Activated CD8-positive, alpha-beta memory T cell treated with anti-CD3 and anti-CD28 coated beads for 48 hours (primary cell): ENCODE data around the gene FBXL17.

ENCODE experiments used
- DNase-seq, 3 experiments: peaks; one replicate each; pipeline ENCODE4 v3.0.0-alpha.2; 2020; ENCODE audit warnings: low read depth in 2 of 3, low spot score in 2 of 3

Gene FBXL17

GRCh38 chr5:108101821-108102220, 280.1 kb downstream of the FBXL17 start:
- no peak for DNase-seq

- DNase-seq = no peak
Observed at GRCh38 chr5:108101130-108101529, 280.8 kb downstream of the FBXL17 start.

GRCh38 chr5:108094800-108095199, 287.1 kb downstream of the FBXL17 start:
- DNase-seq = no peak

GRCh38 chr5:108093186-108093585, 288.7 kb downstream of the FBXL17 start:
- DNase-seq = no peak

DNA sequence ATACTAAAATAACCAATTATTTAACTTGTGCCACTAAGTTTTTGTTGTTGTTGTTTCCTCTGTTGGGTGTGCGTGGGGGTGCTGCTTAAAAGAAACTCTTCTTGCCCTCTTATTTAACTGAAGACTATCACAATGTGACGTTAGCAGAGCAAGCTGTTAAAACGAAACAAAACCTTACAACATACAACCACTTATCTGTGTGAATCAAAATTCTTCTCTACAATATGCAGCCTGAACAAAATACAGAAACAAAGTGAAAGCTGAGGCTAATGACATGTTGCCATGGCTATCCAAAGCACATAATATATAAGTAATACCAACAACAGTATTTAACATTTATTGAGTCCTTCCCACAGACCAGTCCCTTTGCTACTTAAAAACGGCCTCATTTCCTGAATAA, 291.0 kb downstream of the FBXL17 start:
- DNase-seq = no peak

DNA sequence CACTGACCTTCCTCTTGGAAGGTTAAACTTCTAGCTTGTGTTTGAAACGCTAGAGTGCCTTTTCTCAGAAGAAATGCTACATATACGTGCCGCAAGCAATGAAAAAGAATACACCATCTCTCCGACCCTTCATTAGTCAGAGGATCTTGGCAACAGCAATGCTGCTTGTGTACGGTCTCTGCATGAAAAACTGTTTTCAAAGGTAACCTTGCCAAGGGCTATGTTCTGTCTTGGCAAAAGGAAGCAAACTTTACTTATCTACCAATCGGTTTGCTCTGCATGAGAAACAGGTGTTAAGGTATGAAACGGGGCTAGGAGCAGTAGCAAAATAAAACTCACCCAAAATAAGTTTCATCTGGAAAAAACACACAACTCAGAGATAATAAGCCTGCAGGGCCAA, 297.8 kb downstream of the FBXL17 start:
- DNase-seq = no peak

- DNase-seq = no peak
Observed at GRCh38 chr5:108083232-108083631, 298.7 kb downstream of the FBXL17 start.

- no peak for DNase-seq
Observed at GRCh38 chr5:108081707-108082106, 300.2 kb downstream of the FBXL17 start.

- DNase-seq = no peak
Observed at GRCh38 chr5:108079753-108080152, 302.1 kb downstream of the FBXL17 start.

- DNase-seq = no peak
Observed at GRCh38 chr5:108078882-108079281, 303.0 kb downstream of the FBXL17 start.

DNA sequence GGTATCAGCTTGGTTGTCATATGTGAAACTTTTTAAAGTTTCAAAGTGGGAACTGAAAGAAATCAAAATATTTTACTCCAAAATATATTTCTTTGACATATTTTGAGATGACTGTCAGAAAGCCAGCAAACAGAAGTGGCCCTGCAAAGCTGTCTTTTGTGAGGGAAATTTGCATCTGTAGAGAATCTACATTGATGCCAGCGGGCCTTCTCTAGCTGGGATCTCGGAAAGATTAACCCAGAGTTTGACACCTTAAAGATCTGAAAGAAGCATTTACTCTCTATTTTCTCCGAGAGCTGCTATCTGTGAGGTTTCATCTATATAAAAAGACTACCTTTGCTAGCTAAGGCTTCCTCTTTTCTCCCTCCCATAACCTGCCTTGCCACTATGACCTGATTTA, 303.6 kb downstream of the FBXL17 start:
- no peak for DNase-seq

GRCh38 chr5:108074626-108075025, 307.3 kb downstream of the FBXL17 start:
- DNase-seq = no peak

- no peak for DNase-seq
Observed at GRCh38 chr5:108064302-108064701, 317.6 kb downstream of the FBXL17 start.

DNA sequence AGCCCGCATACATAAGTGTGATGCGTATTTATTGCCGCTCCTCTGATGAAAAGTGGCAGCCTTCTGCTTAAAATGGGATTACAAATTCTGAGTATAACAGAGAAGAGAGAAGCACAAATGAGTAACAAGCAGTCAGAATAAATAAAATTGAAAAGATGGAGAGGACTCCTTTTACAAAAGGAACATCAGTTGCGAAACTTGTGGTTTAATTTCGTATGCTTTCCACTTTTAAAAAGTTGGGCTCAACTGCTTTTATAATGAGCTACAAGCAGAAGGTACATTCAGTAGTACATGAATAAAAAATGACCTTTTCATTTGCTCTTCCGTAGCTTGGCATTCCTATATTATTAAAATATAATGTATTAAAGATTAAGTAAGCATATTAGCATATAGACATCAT, 320.0 kb downstream of the FBXL17 start:
- DNase-seq = no peak

DNA sequence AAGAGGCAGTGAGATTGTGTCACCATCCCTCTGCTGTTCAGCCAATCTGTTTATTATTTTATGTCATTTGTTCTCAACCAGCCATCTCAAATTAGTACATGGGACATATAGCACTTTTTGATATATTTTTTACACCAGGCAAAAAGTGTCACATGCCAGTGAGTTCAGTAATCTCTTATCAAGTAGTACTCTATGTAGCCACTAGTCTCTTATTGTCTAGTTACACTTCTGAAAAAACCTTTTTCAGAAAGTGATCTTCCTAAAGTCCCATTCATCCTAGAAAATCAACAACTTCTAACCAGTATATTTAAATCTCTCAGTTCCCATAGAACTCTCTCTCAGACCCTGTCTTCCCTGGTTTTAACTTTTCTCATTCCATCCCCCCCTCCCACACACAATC, 321.6 kb downstream of the FBXL17 start:
- DNase-seq = no peak

DNA sequence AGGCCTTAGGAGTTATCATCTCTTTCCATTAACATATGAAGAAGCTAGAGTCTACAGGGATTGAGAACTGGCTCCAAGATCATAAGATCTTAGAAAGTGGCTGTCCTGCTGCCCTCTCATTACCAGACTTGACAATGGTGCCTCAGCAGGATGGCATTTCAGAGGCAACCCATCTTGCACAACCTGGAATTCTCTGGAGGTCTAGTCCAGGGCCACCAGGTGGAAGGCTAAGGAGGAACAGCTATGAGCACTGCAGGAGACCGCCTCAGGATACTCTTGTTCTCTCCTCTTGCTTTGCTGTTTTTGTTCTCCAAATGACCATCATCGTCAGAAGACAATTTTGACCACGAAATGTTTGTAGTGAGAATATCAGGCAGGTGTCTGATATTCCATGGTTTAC, 322.6 kb downstream of the FBXL17 start:
- no peak for DNase-seq

DNA sequence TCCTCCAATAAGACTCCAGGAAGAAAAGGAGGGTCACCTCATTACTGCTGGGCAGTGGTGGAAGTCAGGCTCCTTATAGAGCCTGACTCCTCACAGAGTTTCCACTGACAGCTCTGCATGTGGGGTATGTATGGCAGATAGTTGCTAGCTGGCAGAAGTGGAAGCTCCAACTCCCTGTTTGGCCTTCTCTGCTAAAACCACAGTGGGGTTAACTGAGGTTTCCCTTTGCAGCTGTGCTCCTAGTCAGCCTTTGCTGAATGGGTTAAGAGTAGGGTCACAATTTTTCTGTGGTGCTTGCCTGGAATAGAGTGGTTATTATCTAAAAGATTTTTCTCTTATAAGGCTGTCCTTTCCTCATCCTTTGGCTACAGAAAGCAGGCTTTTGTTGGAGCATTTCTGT, 327.5 kb downstream of the FBXL17 start:
- DNase-seq = no peak

DNA sequence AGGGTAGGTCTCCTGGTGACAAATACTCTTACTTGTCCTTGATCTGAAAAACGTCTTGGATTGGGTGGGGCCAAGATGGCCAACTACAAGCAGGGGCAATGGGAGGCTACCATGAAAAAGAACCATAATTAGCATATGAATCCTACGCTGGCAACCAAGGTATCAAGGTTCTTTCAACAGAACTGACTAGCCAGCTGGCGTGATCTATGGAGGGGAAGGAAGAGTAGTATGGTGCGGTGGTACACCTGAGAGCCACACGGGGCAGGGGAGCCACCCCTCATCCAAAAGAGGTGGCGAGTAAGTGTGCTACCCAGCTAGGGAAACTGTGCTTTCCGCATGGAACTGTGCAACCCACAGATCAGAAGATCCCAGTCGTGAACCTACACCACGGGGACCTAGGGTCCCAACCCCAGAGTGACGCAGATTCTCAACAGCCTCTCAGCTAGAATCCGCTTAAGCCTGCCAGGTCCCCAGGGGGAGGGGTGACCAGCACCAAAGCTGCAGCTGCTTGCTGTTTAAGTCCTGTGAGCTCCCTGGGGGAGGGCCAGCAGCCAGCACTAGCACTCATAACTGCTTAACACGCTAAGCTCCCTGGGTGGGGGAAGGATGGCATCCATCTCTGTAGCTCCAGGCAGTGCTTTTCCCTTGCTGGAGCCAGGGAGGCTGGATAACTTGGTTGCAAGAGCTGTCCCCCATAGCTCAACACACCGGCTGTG, 334.8 kb downstream of the FBXL17 start:
- no peak for DNase-seq

GRCh38 chr5:108036482-108036881, 345.4 kb downstream of the FBXL17 start:
- DNase-seq = no peak

DNA sequence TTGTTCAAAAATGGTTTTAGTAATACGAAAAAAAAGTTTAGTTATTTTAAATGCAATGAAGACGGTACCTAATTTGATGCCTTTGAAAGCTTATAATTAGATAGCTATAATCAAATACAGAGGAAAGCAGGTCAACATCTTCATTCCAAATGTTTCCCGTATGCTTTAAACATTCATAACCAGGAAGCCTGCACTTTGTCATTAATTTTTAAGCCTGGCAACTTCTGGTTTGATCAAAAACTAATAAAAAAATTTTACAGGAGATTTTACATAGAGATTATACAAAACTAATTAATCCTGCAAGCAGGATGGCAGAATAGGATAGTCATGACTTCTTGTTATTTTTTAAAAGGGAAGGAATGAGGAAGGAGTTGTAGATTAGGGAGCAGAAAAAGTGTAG, 353.0 kb downstream of the FBXL17 start:
- DNase-seq = no peak

DNA sequence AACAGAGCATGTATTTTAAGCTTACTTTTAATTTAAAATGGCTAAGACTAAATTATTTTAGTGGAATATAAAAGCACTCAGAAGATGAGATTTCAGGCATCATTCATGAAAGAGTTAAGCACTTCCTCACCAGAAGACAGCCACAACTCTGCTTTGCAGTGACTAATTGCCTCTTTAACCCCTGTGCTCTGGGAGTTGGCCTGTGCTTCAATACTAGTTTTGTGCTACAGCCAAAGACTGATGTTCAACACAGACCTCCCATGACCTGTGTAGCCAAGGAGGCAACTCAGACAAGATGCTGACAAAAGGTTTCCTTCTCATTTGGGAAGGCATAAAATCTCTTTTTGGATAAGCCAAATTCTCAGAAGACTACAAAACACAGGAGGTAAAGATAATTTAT, 353.5 kb downstream of the FBXL17 start:
- DNase-seq = no peak

DNA sequence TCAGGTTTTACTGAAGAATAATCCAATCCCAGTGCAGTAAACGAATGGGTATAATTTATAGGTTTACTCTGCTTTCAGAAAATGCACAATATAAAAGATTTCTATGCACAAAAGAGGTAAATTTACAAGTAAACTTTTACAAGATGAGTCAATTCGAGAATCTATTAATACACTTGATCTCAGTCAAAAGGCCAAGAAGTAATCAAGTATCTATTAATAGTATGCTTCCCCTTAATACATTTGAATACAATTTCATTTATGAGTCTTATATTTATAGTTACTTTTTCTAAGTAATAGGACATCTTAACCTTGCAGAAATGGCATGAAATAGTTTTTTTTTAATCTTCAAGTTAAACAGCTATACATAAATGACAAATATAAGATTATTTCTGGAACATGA, 355.9 kb downstream of the FBXL17 start:
- no peak for DNase-seq

DNA sequence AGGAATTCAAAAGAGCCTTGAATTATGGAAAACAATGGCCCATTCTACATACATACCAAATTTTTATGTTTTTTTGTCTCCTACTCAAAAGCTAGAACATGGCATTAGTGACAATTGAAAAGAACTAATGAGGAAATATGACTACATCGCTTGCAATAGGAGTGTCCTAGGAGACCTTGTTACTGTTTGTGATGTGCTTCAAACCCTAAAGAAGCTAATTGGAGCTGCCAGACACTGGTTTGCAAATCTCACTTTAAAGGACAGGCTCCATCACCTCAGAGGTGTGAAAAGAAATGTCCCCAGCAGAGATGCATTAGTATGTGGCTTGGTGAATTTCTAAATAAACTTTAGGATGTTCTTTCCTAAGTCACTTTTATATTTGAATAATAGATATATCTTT, 356.9 kb downstream of the FBXL17 start:
- no peak for DNase-seq

- DNase-seq = no peak
Observed at GRCh38 chr5:108016101-108016500, 365.8 kb downstream of the FBXL17 start.
